Measurements from ENCODE around the gene ALDH3A2.

Gene ALDH3A2

DNA sequence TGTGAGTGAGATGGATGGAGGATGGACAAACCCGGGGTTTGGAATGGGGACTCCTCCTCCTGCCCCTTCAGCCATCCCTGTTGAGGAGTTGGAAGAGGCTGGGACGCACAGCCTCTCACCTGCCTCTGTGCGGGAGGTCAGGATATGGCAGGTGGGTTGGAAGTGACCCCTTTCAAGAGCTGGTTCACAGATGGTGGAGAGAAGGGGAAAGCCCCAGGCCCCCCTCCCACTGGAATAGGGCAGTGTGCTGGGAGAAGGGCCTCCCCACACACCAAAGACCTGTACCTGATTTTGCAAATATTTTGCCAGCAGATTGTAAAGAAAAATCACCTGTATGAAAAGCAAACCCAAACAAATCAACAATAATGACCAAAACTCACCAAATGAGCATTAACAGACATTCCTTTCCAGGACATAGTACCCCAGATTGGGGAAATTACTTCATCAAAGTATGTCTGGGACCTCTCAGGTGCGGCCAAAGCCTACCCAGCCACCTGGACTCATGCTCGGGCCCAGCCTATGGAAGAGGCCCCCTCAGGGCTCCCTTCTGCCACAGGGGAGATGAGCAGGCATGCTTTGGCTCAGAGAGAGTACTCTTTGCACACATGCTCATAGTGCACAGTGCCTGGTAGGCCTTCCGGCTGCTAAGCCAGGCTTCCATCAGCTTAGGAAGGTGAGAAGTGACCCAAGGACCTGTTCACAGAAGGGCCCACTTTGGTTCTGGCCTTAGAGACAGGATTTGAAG is 60.1 kb downstream of the ALDH3A2 start:
- Mint-ChIP-seq H3K4me1 (ENCODE audit: low read depth) (no peaks in the 10 kb centered on the region), H3K27me3 (no peaks in the 10 kb centered on the region), H3K27ac (no peak overlapping the region), H3K36me3 (ENCODE audit: low read depth) (no peaks in the 10 kb centered on the region), H3K9me3 (no peaks in the 10 kb centered on the region), H3K4me3 (no peak overlapping the region)
- no peak for DNase-seq

DNA sequence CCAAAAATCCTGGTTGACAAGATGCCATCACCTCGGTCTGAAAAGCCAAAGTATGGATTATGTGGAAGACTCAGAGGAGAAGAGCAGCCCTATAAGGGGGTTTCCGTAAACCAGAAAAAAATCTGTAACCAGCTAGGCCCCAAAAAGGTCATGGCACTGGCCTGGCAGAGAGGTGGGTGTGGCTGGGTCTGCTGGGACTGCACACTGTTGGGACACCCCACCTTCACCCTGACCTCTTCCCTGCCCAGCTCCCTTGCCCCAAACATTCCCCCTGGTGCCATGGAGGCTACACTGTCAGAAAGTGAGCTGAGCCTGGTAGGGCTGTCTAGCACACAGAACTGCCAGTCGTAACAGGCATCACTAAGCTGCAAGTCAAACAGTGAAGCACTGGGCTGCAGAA is 61.3 kb downstream of the ALDH3A2 start:
- H3K27me3 Mint-ChIP-seq, result no peaks in the 10 kb centered on the region
- H3K4me3 Mint-ChIP-seq, result no peak overlapping the region
- H3K27ac Mint-ChIP-seq, result no peak overlapping the region
- H3K4me1 Mint-ChIP-seq (ENCODE audit: low read depth), result no peaks in the 10 kb centered on the region
- DNase-seq, result no peak
- no peaks in the 10 kb centered on the region for H3K36me3 Mint-ChIP-seq (ENCODE audit: low read depth)
- H3K9me3 Mint-ChIP-seq, result no peaks in the 10 kb centered on the region

DNA sequence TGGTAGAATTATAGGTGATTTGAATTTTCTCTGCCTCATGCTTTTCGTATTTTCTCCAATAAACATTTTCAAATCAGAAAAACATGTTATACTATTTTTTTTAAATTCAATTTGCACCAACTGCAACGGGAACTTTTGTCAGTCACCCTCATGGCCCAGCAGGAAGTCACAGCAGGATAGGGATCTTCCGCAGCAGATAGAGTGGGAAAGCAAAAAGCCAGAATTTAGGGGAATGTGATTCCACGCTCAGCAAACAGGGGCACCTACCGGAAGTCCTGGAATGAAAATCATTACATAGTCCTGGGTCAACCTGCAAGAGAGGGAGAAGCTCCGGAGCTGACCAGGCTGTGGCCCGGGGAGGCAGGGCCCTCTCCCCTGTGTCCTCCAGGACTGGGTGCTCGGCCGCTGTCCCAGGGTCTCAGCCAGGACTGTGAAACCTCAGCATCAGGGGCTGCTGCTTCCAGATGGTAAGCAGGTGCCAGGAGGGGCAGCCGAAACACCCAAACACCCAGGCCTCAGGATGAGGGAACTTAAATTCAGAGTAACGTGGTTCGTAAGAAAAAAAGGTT is 64.0 kb downstream of the ALDH3A2 start:
- no peak for DNase-seq
- H3K36me3 Mint-ChIP-seq (ENCODE audit: low read depth), result no peaks in the 10 kb centered on the region
- no peak overlapping the region for H3K4me3 Mint-ChIP-seq
- H3K4me1 Mint-ChIP-seq (ENCODE audit: low read depth), result no peaks in the 10 kb centered on the region
- H3K9me3 Mint-ChIP-seq, result no peaks in the 10 kb centered on the region
- no peak overlapping the region for H3K27ac Mint-ChIP-seq
- no peaks in the 10 kb centered on the region for H3K27me3 Mint-ChIP-seq

DNA sequence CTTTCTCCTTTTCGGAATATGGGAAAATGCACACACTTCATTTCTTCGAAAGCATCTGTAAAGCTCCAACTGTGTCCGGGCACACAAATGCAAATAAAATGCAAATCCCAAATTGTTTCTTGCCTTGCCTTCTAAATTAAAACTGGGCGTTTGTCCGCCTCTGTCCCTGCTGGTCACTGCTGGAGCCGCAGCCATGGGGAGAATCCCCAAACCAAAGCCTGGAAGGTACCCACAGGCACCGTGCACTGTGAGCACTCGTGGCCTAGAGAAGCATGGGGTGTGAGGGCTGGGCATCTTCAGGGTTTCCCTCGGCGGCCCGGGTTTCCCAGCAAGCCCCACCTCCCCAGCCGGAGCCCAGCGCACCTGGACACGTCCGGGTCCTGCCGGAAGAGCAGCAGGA is 64.9 kb downstream of the ALDH3A2 start:
- no peak overlapping the region for H3K4me3 Mint-ChIP-seq
- H3K27ac Mint-ChIP-seq, result no peak overlapping the region
- no peaks in the 10 kb centered on the region for H3K27me3 Mint-ChIP-seq
- no peaks in the 10 kb centered on the region for H3K4me1 Mint-ChIP-seq (ENCODE audit: low read depth)
- no peaks in the 10 kb centered on the region for H3K9me3 Mint-ChIP-seq
- no peaks in the 10 kb centered on the region for H3K36me3 Mint-ChIP-seq (ENCODE audit: low read depth)
- DNase-seq, result no peak

DNA sequence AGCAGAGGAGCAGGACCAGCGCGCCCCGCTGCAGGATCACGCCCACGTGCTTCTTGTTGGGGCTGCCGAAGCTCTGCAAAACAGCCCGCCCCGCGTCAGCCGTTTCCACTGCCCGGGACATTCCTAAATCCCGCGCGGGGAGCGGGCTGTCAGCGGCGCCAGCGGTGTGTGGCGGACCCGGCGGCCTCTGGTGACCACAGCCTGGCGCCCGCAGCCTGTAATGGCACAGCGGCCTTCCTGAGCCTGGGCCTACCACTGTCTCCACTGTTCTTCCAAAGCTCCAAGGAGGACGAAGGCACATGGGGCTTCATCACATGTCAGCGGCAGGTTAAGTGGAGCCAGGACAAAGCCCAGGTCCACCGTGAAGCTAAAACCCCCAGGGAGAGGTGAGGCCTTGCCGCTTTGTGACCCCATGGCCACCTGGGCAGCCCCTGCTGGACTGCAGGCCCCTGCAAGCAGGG is 65.4 kb downstream of the ALDH3A2 start:
- Mint-ChIP-seq H3K4me3 (no peak overlapping the region), H3K4me1 (ENCODE audit: low read depth) (no peaks in the 10 kb centered on the region), H3K27ac (no peak overlapping the region), H3K27me3 (no peaks in the 10 kb centered on the region), H3K9me3 (no peaks in the 10 kb centered on the region), H3K36me3 (ENCODE audit: low read depth) (no peaks in the 10 kb centered on the region)
- DNase-seq, result no peak

DNA sequence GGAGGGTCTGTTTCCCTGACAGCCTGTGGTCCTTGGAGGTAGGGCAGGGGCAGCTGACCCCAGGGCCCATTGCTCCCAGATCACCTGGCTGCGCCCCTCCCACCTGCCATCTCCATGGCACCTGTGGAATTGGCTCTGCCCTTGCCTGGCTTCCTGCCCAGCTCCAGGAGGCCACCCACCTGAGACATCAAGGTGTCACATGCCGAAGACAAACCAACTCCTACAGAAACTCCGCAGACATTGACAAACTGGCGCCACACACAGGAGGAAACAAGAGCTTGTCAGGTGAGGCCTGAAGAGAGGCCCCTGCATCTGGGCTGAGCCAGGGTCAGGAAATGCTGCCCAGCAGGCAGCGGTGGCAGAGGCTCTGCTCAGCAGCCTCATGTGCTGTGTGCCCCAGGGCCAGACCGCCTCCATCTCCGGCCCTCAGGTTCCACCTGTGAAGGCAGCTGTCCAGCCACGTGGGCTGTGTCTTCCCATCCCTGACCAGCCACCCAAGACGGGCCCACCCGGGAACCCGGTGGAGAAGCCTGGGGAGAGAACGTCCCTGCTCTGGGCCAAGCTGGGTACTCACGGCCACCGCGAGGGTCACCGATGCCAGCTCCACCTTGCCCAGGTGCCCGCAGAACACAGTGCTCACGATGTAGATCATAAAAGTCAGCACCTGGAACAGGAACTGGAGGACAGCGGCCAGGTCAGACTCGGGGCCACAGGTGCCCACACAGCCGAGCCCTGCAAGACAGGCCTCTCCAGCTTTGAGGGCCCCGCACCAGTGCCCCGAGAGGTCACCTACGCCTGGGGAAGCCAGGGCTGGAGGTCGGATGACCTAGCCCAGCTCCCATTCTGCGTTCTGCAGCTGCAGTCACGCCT is 66.2 kb downstream of the ALDH3A2 start:
- H3K36me3 Mint-ChIP-seq (ENCODE audit: low read depth), result no peaks in the 10 kb centered on the region
- no peak overlapping the region for H3K27ac Mint-ChIP-seq
- H3K4me3 Mint-ChIP-seq, result no peak overlapping the region
- H3K9me3 Mint-ChIP-seq, result no peaks in the 10 kb centered on the region
- no peaks in the 10 kb centered on the region for H3K27me3 Mint-ChIP-seq
- no peaks in the 10 kb centered on the region for H3K4me1 Mint-ChIP-seq (ENCODE audit: low read depth)
- DNase-seq, result peak; percentile 14

DNA sequence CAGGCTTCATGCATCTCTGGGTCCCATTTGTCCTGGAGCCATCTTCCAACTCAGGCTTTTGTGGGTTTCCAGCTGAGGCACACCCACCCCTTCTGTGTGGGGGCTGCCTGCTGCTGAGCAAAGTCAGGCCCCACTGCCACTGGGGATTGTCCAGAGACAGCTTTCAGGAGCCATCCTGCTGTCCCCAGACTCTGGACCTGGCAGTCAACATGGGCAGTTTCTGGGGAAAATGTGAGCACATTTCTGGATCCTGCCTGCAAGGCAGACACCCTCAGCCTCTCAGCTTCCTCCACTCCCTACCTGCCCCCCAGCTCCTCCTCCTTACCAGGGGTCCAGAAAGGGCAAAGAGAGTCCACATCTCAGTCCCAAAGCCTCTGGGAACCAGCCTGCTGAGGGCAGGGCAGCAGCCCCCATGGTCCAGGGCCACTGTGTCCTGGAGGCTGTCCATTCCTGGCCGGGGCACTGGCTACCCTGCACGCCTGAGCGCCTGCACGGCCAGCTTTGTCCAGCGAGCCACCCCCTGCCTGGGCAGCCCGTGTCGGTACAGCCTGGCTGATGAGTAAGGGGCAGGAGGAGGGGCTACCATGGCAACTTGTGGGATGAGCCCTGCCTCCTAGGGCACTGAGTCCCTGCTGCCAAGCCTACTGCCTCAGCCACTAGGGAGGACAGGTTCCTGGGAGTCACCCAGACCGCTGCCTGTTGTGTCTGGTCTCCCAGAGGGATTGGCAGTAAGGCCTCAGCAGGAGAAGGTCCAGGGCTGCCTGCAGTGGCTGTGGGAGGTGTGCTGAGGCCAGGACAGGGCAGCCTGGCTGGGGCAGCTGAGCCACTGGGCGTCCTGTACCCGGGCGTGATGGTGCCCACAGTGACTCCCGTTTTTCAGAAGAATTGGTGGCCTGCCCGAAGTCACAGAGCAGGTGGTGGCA is 67.8 kb downstream of the ALDH3A2 start, which contains the start of gene SLC47A2:
TSS of gene SLC47A2 (minus strand) at position 477 of the 923 bp plus-strand sequence. CDS start at position 448, 29 bp downstream.
- Mint-ChIP-seq H3K4me3 (no peak within 1 kb of the TSS), H3K4me1 (ENCODE audit: low read depth) (no peaks in the 10 kb centered on the region), H3K9me3 (no peaks in the 10 kb centered on the region), H3K27me3 (no peaks in the 10 kb centered on the region), H3K36me3 (ENCODE audit: low read depth) (no peaks in the 10 kb centered on the region), H3K27ac (no peak within 1 kb of the TSS)
- DNase-seq, result no peak

DNA sequence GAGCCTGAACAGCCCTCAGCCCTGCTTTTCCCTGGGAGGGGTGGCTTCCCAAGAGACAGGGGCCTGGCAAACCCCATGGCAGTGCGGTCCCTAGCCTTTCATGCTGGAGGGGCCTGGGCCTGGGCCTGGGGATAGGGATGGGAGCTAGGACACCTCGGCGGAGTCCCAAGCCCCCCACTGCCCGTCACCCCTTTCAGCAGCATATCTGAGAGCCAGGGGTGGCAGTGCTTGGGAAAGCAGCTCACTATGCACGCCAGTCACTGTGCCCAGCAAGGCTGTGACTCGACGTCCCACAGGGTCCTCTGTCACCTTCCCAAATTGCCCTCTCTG is 68.4 kb downstream of the ALDH3A2 start:
- Mint-ChIP-seq H3K27me3 (no peaks in the 10 kb centered on the region), H3K4me3 (no peak overlapping the region), H3K36me3 (ENCODE audit: low read depth) (no peaks in the 10 kb centered on the region), H3K4me1 (ENCODE audit: low read depth) (no peaks in the 10 kb centered on the region), H3K27ac (no peak overlapping the region), H3K9me3 (no peaks in the 10 kb centered on the region)
- DNase-seq, result no peak

DNA sequence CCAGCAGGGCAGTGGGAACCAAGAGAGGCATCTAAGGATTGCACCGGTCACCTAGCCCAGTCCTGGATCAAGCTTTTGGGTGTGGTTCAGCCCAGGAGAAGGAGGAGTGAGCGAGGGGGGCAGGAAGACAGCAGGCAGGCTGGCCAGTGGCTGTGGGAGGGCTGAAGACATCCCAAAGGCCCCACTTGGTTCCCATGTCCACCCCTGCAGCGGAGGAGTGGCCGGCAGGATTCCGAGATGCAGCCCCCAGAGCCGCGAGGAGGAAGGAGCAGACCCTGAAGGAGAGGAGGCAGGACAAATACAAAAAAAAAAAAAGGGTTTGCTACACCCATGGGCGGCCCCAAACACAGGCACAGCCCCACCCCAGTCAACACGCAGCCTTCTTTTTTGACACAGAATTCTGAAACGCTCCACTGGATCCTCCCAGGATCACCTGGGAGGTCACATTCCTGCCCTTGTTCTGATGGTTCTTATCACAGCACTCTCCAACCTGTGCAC is 68.9 kb downstream of the ALDH3A2 start:
- Mint-ChIP-seq H3K27ac (no peak overlapping the region), H3K36me3 (ENCODE audit: low read depth) (no peaks in the 10 kb centered on the region), H3K27me3 (no peaks in the 10 kb centered on the region), H3K4me1 (ENCODE audit: low read depth) (no peaks in the 10 kb centered on the region), H3K9me3 (no peaks in the 10 kb centered on the region), H3K4me3 (no peak overlapping the region)
- no peak for DNase-seq

DNA sequence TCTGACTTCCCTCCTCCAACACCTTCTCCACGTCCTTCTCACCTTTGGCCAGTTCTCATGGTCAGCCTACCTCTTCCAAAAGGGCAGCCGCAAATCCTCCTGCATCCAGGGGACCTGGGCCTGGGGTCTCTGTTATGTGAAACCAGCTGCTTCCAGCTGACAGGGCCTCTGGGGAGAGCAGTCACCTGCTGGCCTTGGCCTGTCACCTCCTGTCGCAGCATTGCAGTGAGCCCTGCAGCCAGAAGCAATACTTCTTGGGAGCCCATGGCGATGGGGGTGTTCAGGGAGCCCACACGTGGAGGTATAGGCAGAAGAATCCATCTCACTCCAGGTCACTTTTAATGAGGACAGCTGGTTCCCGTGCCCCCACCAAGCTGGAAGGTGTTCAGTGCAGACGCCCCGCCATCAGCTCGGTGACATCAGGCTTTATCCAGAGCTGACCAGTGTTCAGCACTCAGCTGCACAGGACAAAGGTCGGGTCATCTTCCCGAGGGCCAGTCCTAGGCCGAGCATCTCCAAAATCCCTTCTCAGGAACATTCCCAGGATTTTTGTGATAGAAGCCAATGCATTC is 69.6 kb downstream of the ALDH3A2 start:
- Mint-ChIP-seq H3K4me1 (ENCODE audit: low read depth) (no peaks in the 10 kb centered on the region), H3K27me3 (no peaks in the 10 kb centered on the region), H3K27ac (no peak overlapping the region)

DNA sequence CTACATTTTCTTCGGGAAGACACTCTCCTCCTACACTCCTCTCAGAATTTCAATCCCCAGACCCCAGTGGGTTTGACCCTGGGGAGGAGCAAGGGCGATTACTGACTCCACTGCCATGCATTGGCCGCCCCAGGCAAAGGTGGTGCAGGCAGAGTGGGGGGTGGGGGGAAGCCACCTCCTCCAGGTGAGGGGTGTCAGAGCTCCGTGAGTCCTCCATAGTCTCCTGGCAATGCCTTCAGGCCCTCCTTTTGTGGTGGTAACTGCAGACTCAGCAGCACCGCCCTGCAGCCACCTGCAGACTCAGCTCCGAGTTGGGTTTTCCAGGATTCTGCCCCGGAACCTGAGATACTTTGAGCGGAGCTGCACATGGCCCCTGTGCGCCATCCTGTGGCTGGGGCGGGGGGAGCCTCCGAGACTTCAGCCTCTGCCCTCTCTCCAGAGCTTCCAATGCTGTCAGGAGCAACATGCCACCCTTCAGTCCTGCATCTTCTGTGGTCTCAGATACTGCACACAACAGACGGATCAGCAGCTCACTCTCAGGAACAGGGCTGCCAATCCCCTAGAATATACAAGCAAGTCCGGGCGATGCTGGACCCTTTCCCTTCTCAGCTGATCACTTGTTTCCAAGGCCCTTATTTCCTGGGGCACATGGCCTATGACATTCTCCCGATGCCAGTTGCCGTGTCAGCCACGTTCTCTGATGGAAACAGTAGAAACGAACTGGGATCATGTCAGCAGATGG is 70.2 kb downstream of the ALDH3A2 start:
- Mint-ChIP-seq H3K4me3 (no peak overlapping the region), H3K36me3 (ENCODE audit: low read depth) (no peaks in the 10 kb centered on the region), H3K4me1 (ENCODE audit: low read depth) (peaks cover 1% of the 10 kb centered on the region), H3K27me3 (no peaks in the 10 kb centered on the region), H3K27ac (no peak overlapping the region), H3K9me3 (no peaks in the 10 kb centered on the region)
- no peak for DNase-seq

More for the DNA sequence above, 69.6 kb downstream of the ALDH3A2 start:
- Mint-ChIP-seq H3K4me3 (no peak overlapping the region), H3K36me3 (ENCODE audit: low read depth) (no peaks in the 10 kb centered on the region), H3K9me3 (no peaks in the 10 kb centered on the region)
- DNase-seq, result no peak

DNA sequence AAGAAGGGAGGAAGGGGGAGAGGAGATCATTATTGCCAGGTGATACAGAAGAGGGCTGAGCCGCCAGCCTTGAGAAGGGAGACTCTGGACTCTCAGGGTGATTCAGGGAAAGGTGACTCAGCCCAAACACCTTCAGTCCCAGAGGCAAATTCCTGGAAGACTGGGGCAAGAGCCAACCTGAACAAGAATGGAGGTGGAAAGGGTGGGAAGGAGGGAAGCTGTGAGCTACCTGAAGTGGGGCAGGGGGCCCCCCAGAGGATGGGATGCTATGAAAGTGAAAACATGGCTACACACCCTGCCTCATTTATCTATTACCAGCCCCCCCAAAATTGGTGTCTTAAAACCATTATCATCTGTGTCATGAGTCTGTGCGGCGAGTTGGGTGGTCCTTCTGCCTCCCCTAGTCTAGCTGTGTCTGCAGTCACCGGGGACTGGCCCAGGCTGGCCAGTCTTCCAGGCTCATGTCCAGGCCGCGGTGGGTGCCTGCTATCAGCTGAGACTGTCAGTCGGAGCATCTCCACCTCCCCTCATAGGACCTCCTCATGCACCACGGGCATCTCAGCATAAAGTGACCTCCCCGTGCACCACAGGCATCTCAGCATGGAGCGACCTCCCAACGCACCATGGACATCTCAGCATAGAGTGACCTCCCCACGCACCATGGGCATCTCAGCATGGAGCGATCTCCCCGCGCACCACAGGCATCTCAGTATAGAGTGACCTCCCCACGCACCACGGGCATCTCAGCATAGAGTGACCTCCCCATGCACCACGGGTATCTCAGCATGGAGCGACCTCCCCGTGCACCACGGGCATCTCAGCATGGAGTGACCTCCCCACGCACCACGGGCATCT is 71.0 kb downstream of the ALDH3A2 start:
- Mint-ChIP-seq H3K4me1 (ENCODE audit: low read depth) (peaks cover 8% of the 10 kb centered on the region), H3K27me3 (no peaks in the 10 kb centered on the region), H3K27ac (no peak overlapping the region), H3K9me3 (no peaks in the 10 kb centered on the region), H3K36me3 (ENCODE audit: low read depth) (no peaks in the 10 kb centered on the region), H3K4me3 (no peak overlapping the region)
- DNase-seq, result no peak

DNA sequence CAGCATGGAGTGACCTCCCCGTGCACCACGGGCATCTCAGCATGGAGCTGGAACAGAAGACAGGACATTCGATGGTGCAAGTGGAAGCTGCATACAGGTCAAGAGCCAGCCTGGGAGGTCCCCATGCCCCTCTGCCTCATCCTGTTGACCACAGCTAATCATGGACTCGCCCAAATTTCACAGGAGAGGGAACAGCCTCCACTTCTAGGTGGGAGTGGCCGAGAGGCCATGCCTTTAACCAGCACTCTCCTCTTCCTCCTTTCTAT is 71.6 kb downstream of the ALDH3A2 start:
- Mint-ChIP-seq H3K4me1 (ENCODE audit: low read depth) (peaks cover 12% of the 10 kb centered on the region), H3K9me3 (no peaks in the 10 kb centered on the region), H3K27ac (no peak overlapping the region), H3K27me3 (no peaks in the 10 kb centered on the region), H3K36me3 (ENCODE audit: low read depth) (no peaks in the 10 kb centered on the region), H3K4me3 (no peak overlapping the region)
- no peak for DNase-seq

Data from activated T-cell treated with anti-CD3 and anti-CD28 coated beads, Interleukin-2, amount 50 U/mL, for 24 hours (primary cell).